Activated CD8-positive, alpha-beta memory T cell treated with anti-CD3 and anti-CD28 coated beads, Interleukin-2, amount 50 U/mL, for 4 hours (primary cell): ENCODE measurements around the gene TOP2A.
A peak's percentile ranks its signal among the peaks of the same experiment; 100 is the strongest.

Experiments used
- DNase-seq: peaks from one replicate; pipeline ENCODE4 v3.0.0-alpha.2; 2020

TOP2A gene

GRCh38 chr17:40453881-40454612, 36.4 kb upstream of the TOP2A start:
- DNase-seq, result no peak

- DNase-seq, result no peak
These were observed 35.3 kb upstream of the TOP2A start for GRCh38 chr17:40452921-40453378.

- no peak for DNase-seq
These were observed 34.6 kb upstream of the TOP2A start for GRCh38 chr17:40452216-40452787.

GRCh38 chr17:40451420-40451819, 33.7 kb upstream of the TOP2A start:
- DNase-seq, result no peak

- DNase-seq, result peak; percentile 41
These were observed 32.5 kb upstream of the TOP2A start for GRCh38 chr17:40450175-40450574.

GRCh38 chr17:40448639-40449261, 31.1 kb upstream of the TOP2A start:
- DNase-seq, result no peak

- DNase-seq, result no peak
These were observed 30.5 kb upstream of the TOP2A start for GRCh38 chr17:40448213-40448638.

- no peak for DNase-seq
These were observed 30.1 kb upstream of the TOP2A start for GRCh38 chr17:40447806-40448205.

- no peak for DNase-seq
These were observed 29.5 kb upstream of the TOP2A start for GRCh38 chr17:40447148-40447644.

GRCh38 chr17:40445751-40446468, 28.2 kb upstream of the TOP2A start:
- DNase-seq, result no peak

- no peak for DNase-seq
These were observed 26.5 kb upstream of the TOP2A start for GRCh38 chr17:40443988-40444899.

- peak; percentile 72 for DNase-seq
These were observed 25.7 kb upstream of the TOP2A start, which contains the start of gene IGFBP4 for GRCh38 chr17:40443196-40443987. Gene IGFBP4 (plus strand): TSS chr17:40443450. CDS start chr17:40443736, 286 bp downstream.

GRCh38 chr17:40442392-40443195, 24.9 kb upstream of the TOP2A start:
- DNase-seq, result no peak

- no peak for DNase-seq
These were observed 22.5 kb upstream of the TOP2A start for GRCh38 chr17:40440166-40440565.

GRCh38 chr17:40437095-40437732, 19.5 kb upstream of the TOP2A start:
- no peak for DNase-seq

- no peak for DNase-seq
These were observed 18.9 kb upstream of the TOP2A start for GRCh38 chr17:40436636-40437035.

GRCh38 chr17:40433551-40434415, 16.1 kb upstream of the TOP2A start:
- DNase-seq, result no peak

GRCh38 chr17:40432864-40433528, 15.3 kb upstream of the TOP2A start:
- DNase-seq, result no peak
